H1 (cell line): ENCODE results near the gene PABPC1L. TPM values are rescaled to one million over a fixed set of nuclear protein-coding genes. Genes with fewer than 3 reads are reported as not detected.

Source experiments
- CTCF ChIA-PET: fragments of 300-600 bp; sonication (Branson Sonifier 250); formaldehyde crosslinking; loops from one replicate; lab custom pipeline; 2021; ENCODE audit not compliant: partially characterized antibody; lab: Charles Lee
- POLR2A ChIA-PET: fragments of 300-600 bp; sonication (Branson Sonifier 250); formaldehyde crosslinking; loops from one replicate; lab custom pipeline; 2021; ENCODE audit warnings: inconsistent platforms; ENCODE audit not compliant: partially characterized antibody; lab: Charles Lee
- DNase-seq, 2 experiments: peaks; one replicate each; pipeline versions ENCODE4 v3.0.0 to v3.0.0-alpha.2; 2010 to 2022; ENCODE audit warnings: low spot score in 2 of 2, low read depth in 1 of 2, mixed read lengths in 1 of 2
- FAIRE-seq: peaks from 2 replicates; lab custom pipeline; 2011; peaks lifted over from hg19 to GRCh38; lab: Jason Lieb, UNC
- H2AFZ ChIP-seq: 2 replicates; pipeline ENCODE4 v1.8.1; 2012; ENCODE audit warnings: low read length, inconsistent platforms
- H2AK5ac ChIP-seq: 2 replicates; pipeline ENCODE4 v1.6.1; 2013; ENCODE audit warnings: low read depth, low read length
- H2BK120ac ChIP-seq: replicated peaks from 2 replicates; pipeline ENCODE3; 2013; ENCODE audit warnings: low read depth, low read length, inconsistent platforms
- H2BK12ac ChIP-seq: 2 replicates; pipeline ENCODE4 v1.6.1; 2013; ENCODE audit warnings: low read depth, low read length
- H2BK15ac ChIP-seq: 2 replicates; pipeline ENCODE4 v1.6.1; 2013; ENCODE audit warnings: low read length
- H2BK20ac ChIP-seq: 2 replicates; pipeline ENCODE4 v1.6.1; 2013; ENCODE audit warnings: low read length
- H2BK5ac ChIP-seq: 2 replicates; pipeline ENCODE4 v1.6.1; 2013; ENCODE audit warnings: low read depth, low read length
- H3K14ac ChIP-seq: 2 replicates; pipeline ENCODE4 v1.6.1; 2013; ENCODE audit warnings: inconsistent platforms; ENCODE audit not compliant: insufficient read length
- H3K18ac ChIP-seq: 2 replicates; pipeline ENCODE4 v1.6.1; 2013; ENCODE audit warnings: low read length; ENCODE audit errors: extremely low read depth
- H3K23ac ChIP-seq: 2 replicates; pipeline ENCODE4 v1.6.1; 2013; ENCODE audit warnings: inconsistent platforms; ENCODE audit not compliant: insufficient read length
- H3K23me2 ChIP-seq: 2 replicates; pipeline ENCODE4 v1.6.1; 2013; ENCODE audit warnings: low read depth, low read length
- H3K27ac ChIP-seq: 2 replicates; pipeline ENCODE4 v1.6.1; 2011; ENCODE audit warnings: low read depth, low read length, inconsistent platforms
- H3K27me3 ChIP-seq, 4 experiments: replicated peaks in 1 of 4; 1 replicate in 1 of 4; 2 replicates in 3 of 4; pipeline versions ENCODE4 v1.6.1 to v1.8.1; 2011 to 2013; ENCODE audit warnings: low read length in 3 of 4, mild to moderate bottlenecking in 3 of 4, inconsistent platforms in 2 of 4, mixed read lengths in 2 of 4, moderate library complexity in 1 of 4; ENCODE audit not compliant: control insufficient read depth in 3 of 4, insufficient read depth in 3 of 4; ENCODE audit errors: extremely low read depth in 1 of 4
- H3K36me3 ChIP-seq, 4 experiments: 2 replicates each; pipeline versions ENCODE4 v1.6.1 to v1.8.1; 2011 to 2013; ENCODE audit warnings: mild to moderate bottlenecking in 4 of 4, low read length in 3 of 4, moderate library complexity in 2 of 4, control low read depth in 1 of 4, inconsistent platforms in 1 of 4; ENCODE audit not compliant: insufficient read depth in 4 of 4, control insufficient read depth in 2 of 4
- H3K4ac ChIP-seq: replicated peaks from 2 replicates; pipeline ENCODE3; 2013; ENCODE audit warnings: low read length, low read depth, mixed read lengths, inconsistent platforms; ENCODE audit not compliant: insufficient read length
- H3K4me1 ChIP-seq, 4 experiments: replicated peaks in 1 of 4; 1 replicate in 1 of 4; 2 replicates in 3 of 4; pipeline versions ENCODE4 v1.6.1 to v1.8.1; 2011 to 2013; ENCODE audit warnings: low read length in 3 of 4, inconsistent platforms in 2 of 4, mixed read lengths in 1 of 4; ENCODE audit not compliant: insufficient read depth in 4 of 4, control insufficient read depth in 3 of 4
- H3K4me2 ChIP-seq, 2 experiments: 2 replicates each; pipeline versions ENCODE4 v1.6.1 to v1.8.1; 2011 to 2013; ENCODE audit warnings: low read depth in 2 of 2, low read length in 2 of 2, control low read depth in 1 of 2, inconsistent platforms in 1 of 2, mild to moderate bottlenecking in 1 of 2; ENCODE audit not compliant: insufficient read depth in 1 of 2
- H3K4me3 ChIP-seq, 4 experiments: fragments of 200-600, 300-600 bp in 1 of 4; sonication (generic), shearing (Covaris generic), sonication (Bioruptor Twin) in 1 of 4; 2 replicates each; pipeline versions ENCODE4 v1.5.1 to v1.8.1; 2011 to 2016; ENCODE audit warnings: low read length in 4 of 4, low read depth in 3 of 4, control low read depth in 2 of 4, inconsistent platforms in 2 of 4, mild to moderate bottlenecking in 2 of 4, mixed read lengths in 1 of 4, moderate library complexity in 1 of 4; ENCODE audit not compliant: insufficient read depth in 2 of 4; ENCODE audit errors: extremely low read depth in 1 of 4
- H3K56ac ChIP-seq: replicated peaks from 2 replicates; pipeline ENCODE3; 2013; ENCODE audit warnings: low read depth, mild to moderate bottlenecking, mixed read lengths, low read length, inconsistent platforms; ENCODE audit not compliant: insufficient read length
- H3K79me1 ChIP-seq: 2 replicates; pipeline ENCODE4 v1.6.1; 2013; ENCODE audit warnings: low read depth, low read length, control low read depth
- H3K79me2 ChIP-seq, 2 experiments: 2 replicates each; pipeline versions ENCODE4 v1.6.1 to v1.8.1; 2012 to 2013; ENCODE audit warnings: low read length in 2 of 2, mild to moderate bottlenecking in 2 of 2, inconsistent platforms in 1 of 2; ENCODE audit not compliant: insufficient read depth in 2 of 2, control insufficient read depth in 1 of 2
- H3K9ac ChIP-seq, 4 experiments: replicated peaks in 1 of 4; 1 replicate in 1 of 4; 2 replicates in 3 of 4; pipeline versions ENCODE4 v1.6.1 to v1.8.1; 2011 to 2013; ENCODE audit warnings: low read depth in 3 of 4, low read length in 3 of 4, control low read depth in 2 of 4, mild to moderate bottlenecking in 2 of 4, moderate library complexity in 2 of 4, inconsistent platforms in 1 of 4; ENCODE audit errors: extremely low read depth in 1 of 4
- H3K9me3 ChIP-seq, 2 experiments: 2 replicates each; pipeline versions ENCODE4 v1.6.1 to v1.8.1; 2012 to 2013; ENCODE audit warnings: mild to moderate bottlenecking in 2 of 2, moderate library complexity in 2 of 2, control low read depth in 1 of 2, inconsistent platforms in 1 of 2, low read depth in 1 of 2, low read length in 1 of 2, mixed read lengths in 1 of 2; ENCODE audit not compliant: insufficient read depth in 2 of 2
- H4K20me1 ChIP-seq, 2 experiments: replicated peaks in 1 of 2; 2 replicates each; pipeline versions ENCODE3 to v1.8.1; 2011 to 2013; ENCODE audit warnings: inconsistent platforms in 2 of 2, low read length in 2 of 2, mild to moderate bottlenecking in 1 of 2; ENCODE audit not compliant: insufficient read depth in 2 of 2, control insufficient read depth in 1 of 2
- H4K5ac ChIP-seq: 2 replicates; pipeline ENCODE4 v1.6.1; 2013; ENCODE audit warnings: low read length, low read depth, mixed read lengths, inconsistent platforms; ENCODE audit not compliant: insufficient read length
- H4K8ac ChIP-seq: 2 replicates; pipeline ENCODE4 v1.8.0; 2013; ENCODE audit warnings: mild to moderate bottlenecking, moderate library complexity, low read length, inconsistent platforms; ENCODE audit not compliant: insufficient read depth; ENCODE audit errors: extremely low read depth
- H4K91ac ChIP-seq: replicated peaks from 2 replicates; pipeline ENCODE3; 2013; ENCODE audit warnings: low read length, mixed read lengths, inconsistent platforms; ENCODE audit not compliant: insufficient read length
- CBX5 ChIP-seq: fragments of 300-800, 300-1000 bp; sonication (generic); IDR thresholded peaks from 2 replicates; pipeline ENCODE4 v1.7.1; 2016; ENCODE audit warnings: antibody characterized with exemption, low read length, low read depth
- CBX8 ChIP-seq: fragments of 300-800, 300-1000 bp; sonication (generic); IDR thresholded peaks from 2 replicates; pipeline ENCODE4 v1.7.1; 2016; ENCODE audit warnings: low read depth, low read length, borderline replicate concordance
- CREB1 ChIP-seq: IDR thresholded peaks from 2 replicates; pipeline ENCODE4 v1.6.1; 2012; ENCODE audit warnings: inconsistent platforms
- EZH2 ChIP-seq: fragments of 200-600 bp; sonication (generic); IDR thresholded peaks from 2 replicates; pipeline ENCODE4 v1.7.1; 2012; ENCODE audit warnings: low read depth, mild to moderate bottlenecking, moderate library complexity, low read length, inconsistent platforms; ENCODE audit not compliant: severe bottlenecking
- HDAC6 ChIP-seq: IDR thresholded peaks from one replicate; pipeline ENCODE4 v1.7.1; 2012; ENCODE audit warnings: low read depth, mild to moderate bottlenecking, inconsistent platforms, low read length, moderate library complexity
- MAFK ChIP-seq: IDR thresholded peaks from 2 replicates; pipeline ENCODE4 v1.6.1; 2012; ENCODE audit warnings: low read depth, mild to moderate bottlenecking, improper control_type of control experiment, low read length
- POLR2AphosphoS5 ChIP-seq: IDR thresholded peaks from 2 replicates; pipeline ENCODE4 v1.6.1; 2011; ENCODE audit warnings: low read depth, low read length
- RBBP5 ChIP-seq: IDR thresholded peaks from 2 replicates; pipeline ENCODE4 v1.7.1; 2012; ENCODE audit warnings: low read depth, mild to moderate bottlenecking, inconsistent platforms, low read length, moderate library complexity, borderline replicate concordance
- SP1 ChIP-seq: IDR thresholded peaks from 2 replicates; pipeline ENCODE4 v1.6.1; 2011; ENCODE audit warnings: low read depth, low read length
- SP4 ChIP-seq: IDR thresholded peaks from 2 replicates; pipeline ENCODE4 v1.6.1; 2012; ENCODE audit warnings: low read length, inconsistent platforms
- SRF ChIP-seq: IDR thresholded peaks from 2 replicates; pipeline ENCODE4 v1.6.1; 2011; ENCODE audit warnings: mild to moderate bottlenecking, low read depth, low read length, moderate library complexity
- SUZ12 ChIP-seq: fragments of 200-600 bp; sonication (generic); IDR thresholded peaks from 2 replicates; pipeline ENCODE4 v1.6.1; 2012; ENCODE audit warnings: mild to moderate bottlenecking, inconsistent platforms, low read length, moderate library complexity, mixed read lengths
- TAF1 ChIP-seq: IDR thresholded peaks from 2 replicates; pipeline ENCODE4 v1.6.1; 2011; ENCODE audit warnings: mild to moderate bottlenecking, low read depth, low read length
- TAF7 ChIP-seq: optimal IDR thresholded peaks from 2 replicates; pipeline ENCODE3; 2011; ENCODE audit warnings: low read depth, mild to moderate bottlenecking, inconsistent platforms, low read length, moderate library complexity, borderline replicate concordance
- TCF12 ChIP-seq: IDR thresholded peaks from 2 replicates; pipeline ENCODE4 v1.6.1; 2011; ENCODE audit warnings: low read depth, mild to moderate bottlenecking, low read length
- TEAD4 ChIP-seq: IDR thresholded peaks from 2 replicates; pipeline ENCODE4 v1.6.1; 2012; ENCODE audit warnings: low read depth, low read length, inconsistent platforms, mixed read lengths
- YY1 ChIP-seq: IDR thresholded peaks from 2 replicates; pipeline ENCODE4 v1.6.1; 2011; ENCODE audit warnings: low read depth, mild to moderate bottlenecking, low read length
- WGBS, 2 experiments: shearing (Covaris generic) in 1 of 2; methylation state at CpG; one replicate each; pipeline versions ENCODE4 v1.1.6 to v1.1.7; 2013 to 2015; ENCODE audit warnings: low lambda C conversion rate in 2 of 2, mixed read lengths in 2 of 2, inconsistent platforms in 1 of 2, low coverage in 1 of 2, missing lambda C conversion rate in 1 of 2; ENCODE audit not compliant: insufficient replicate concordance in 2 of 2, insufficient coverage in 1 of 2, insufficient read length in 1 of 2; ENCODE audit errors: extremely low coverage in 1 of 2, missing lambda C conversion rate in 1 of 2; 5-methylcytosine and 5-hydroxymethylcytosine counted together
- polyA plus RNA-seq, 7 experiments: library from polyadenylated mRNA; depleted of rRNA in 3 of 7; stranded (reverse) in 5 of 7; unstranded in 2 of 7; fragments of >200 nt in 5 of 7; fragments of 200-250 nt in 2 of 7; gene quantifications; 1 replicate in 5 of 7; 2 replicates in 1 of 7; 4 replicates in 1 of 7; pipeline versions ENCODE4 v1.2.1 to v1.2.3, GENCODE V29; 2011 to 2013; ENCODE audit warnings: missing spikeins in 2 of 7, mixed read lengths in 2 of 7
- total RNA-seq: library from RNA; stranded (reverse); fragmentation: NEBNext Ultra II Directional; extraction: Animal tissue kit (Norgen Biotek cat#: 25700); gene quantifications from 2 replicates; pipeline ENCODE4 v1.2.1, GENCODE V29; 2021

The PABPC1L gene
- total and polyA plus RNA-seq, 2 of the 8 experiments (the other 6 are each of a cell fraction or from before 2014, with no cell fraction given) = 61.1 to 108 TPM

GRCh38 chr20:44862286-44862685, 47.6 kb upstream of the PABPC1L start:
- H3K23ac ChIP-seq = no peak overlapping the region
- no peak overlapping the region for H3K27ac ChIP-seq
- no peak overlapping the region for H3K4me3 ChIP-seq
- 89% methylated on average over 2 of the region's 2 CpGs; no CpG with 5 or more reads in 1 of the 2 experiments for WGBS, 2 experiments
- no peaks in the 10 kb centered on the region for H4K20me1 ChIP-seq
- no peak overlapping the region for H3K4ac ChIP-seq
- H2BK5ac ChIP-seq = no peak overlapping the region
- H3K27me3 ChIP-seq = no peaks in the 10 kb centered on the region
- no peak overlapping the region for H4K91ac ChIP-seq
- peaks cover 1% of the 10 kb centered on the region; the same call in 1 of the 2 replicates for H3K23me2 ChIP-seq
- H2BK15ac ChIP-seq = no peak overlapping the region
- H3K9me3 ChIP-seq = no peaks in the 10 kb centered on the region
- H2AK5ac ChIP-seq = no peak overlapping the region
- DNase-seq = no peak
- no peak overlapping the region for H2BK12ac ChIP-seq
- no peaks in the 10 kb centered on the region for H3K36me3 ChIP-seq
- H3K79me2 ChIP-seq = no peaks in the 10 kb centered on the region
- no peaks in the 10 kb centered on the region for H3K79me1 ChIP-seq
- no peak overlapping the region for H3K9ac ChIP-seq
- no peak overlapping the region for H2AFZ ChIP-seq
- ChIA-PET POLR2A (no interaction called here), CTCF (interaction anchor here (0.8 to 4.4 kb wide), 10 partner anchors 10 to 178 kb away, joined by 3 to 43 read pairs (median 4); no protein-coding TSS in a partner anchor)
- H3K4me2 ChIP-seq = no peak overlapping the region
- no peaks in the 10 kb centered on the region for H3K4me1 ChIP-seq
- H2BK120ac ChIP-seq = no peak overlapping the region
- no peak overlapping the region for H4K8ac ChIP-seq
- H2BK20ac ChIP-seq = no peak overlapping the region
- FAIRE-seq = no peak
- no peak overlapping the region for H3K18ac ChIP-seq
- no peak overlapping the region for H3K14ac ChIP-seq
- no peak overlapping the region for H3K56ac ChIP-seq
- no peak overlapping the region for H4K5ac ChIP-seq
- TF ChIP-seq MAFK = no peak
- no peak for TF ChIP-seq SP4
- TF ChIP-seq TCF12 = no peak
- no peak for TF ChIP-seq CREB1
- TF ChIP-seq SRF = no peak
- TF ChIP-seq TAF7 = no peak
- no peak for TF ChIP-seq TEAD4
- no peak for TF ChIP-seq HDAC6
- TF ChIP-seq YY1 = no peak
- TF ChIP-seq RBBP5 = no peak
- no peak for TF ChIP-seq CBX8
- no peak for TF ChIP-seq SUZ12
- no peak for TF ChIP-seq SP1
- no peak for TF ChIP-seq POLR2AphosphoS5
- no peak for TF ChIP-seq CBX5
- TF ChIP-seq EZH2 = no peak
- no peak for TF ChIP-seq TAF1
